Activated T-helper 1 cell treated with anti-CD3 and anti-CD28 coated beads, Interleukin-12 subunit alpha, Interleukin-12 subunit beta, Interleukin-2, Interleukin-4 antibody, amounts not matched to agents 30 ng/mL and 10 ng/mL and 1 ng/mL, durations not matched to agents 14 hours and 24 hours and 36 hours (primary cell): ENCODE data around the gene UBE4B. TPM values are rescaled to one million over a fixed set of nuclear protein-coding genes. Genes with fewer than 3 reads are reported as not detected.
"Not testable (repeated sequence)": the region's sequence is repeated elsewhere in the genome, so short reads cannot be mapped to it uniquely, and the experiment has no call there.

ENCODE experiments used
- DNase-seq: peaks from one replicate; pipeline ENCODE4 v3.0.0; 2021; ENCODE audit warnings: low spot score
- H3K27ac Mint-ChIP-seq: one replicate; pipeline ENCODE4 v1.8.0; 2021; ENCODE audit warnings: mild to moderate bottlenecking, mixed read lengths
- H3K27me3 Mint-ChIP-seq: one replicate; pipeline ENCODE4 v1.8.0; 2022; ENCODE audit warnings: mild to moderate bottlenecking, moderate library complexity, mixed read lengths; ENCODE audit not compliant: insufficient read depth
- H3K36me3 Mint-ChIP-seq: one replicate; pipeline ENCODE4 v1.8.0; 2021; ENCODE audit warnings: low read depth, mixed read lengths
- H3K4me1 Mint-ChIP-seq: one replicate; pipeline ENCODE4 v1.8.0; 2021; ENCODE audit warnings: low read depth, mixed read lengths
- H3K4me3 Mint-ChIP-seq: one replicate; pipeline ENCODE4 v1.8.0; 2021; ENCODE audit warnings: mild to moderate bottlenecking, moderate library complexity, mixed read lengths
- H3K9me3 Mint-ChIP-seq: one replicate; pipeline ENCODE4 v1.8.0; 2021; ENCODE audit warnings: mixed read lengths
- intact Hi-C: fragments of 100-400 bp; cut with micrococcal nuclease; formaldehyde crosslinking; loops from one replicate; pipeline ENCODE4 v1.15.1; 2024
- total RNA-seq: library from RNA; stranded (reverse); gene quantifications from 2 replicates; pipeline ENCODE4 v1.2.3, GENCODE V29; 2022

The UBE4B gene
- total RNA-seq, 1 donor from 2014 or later = 31.3 TPM

DNA sequence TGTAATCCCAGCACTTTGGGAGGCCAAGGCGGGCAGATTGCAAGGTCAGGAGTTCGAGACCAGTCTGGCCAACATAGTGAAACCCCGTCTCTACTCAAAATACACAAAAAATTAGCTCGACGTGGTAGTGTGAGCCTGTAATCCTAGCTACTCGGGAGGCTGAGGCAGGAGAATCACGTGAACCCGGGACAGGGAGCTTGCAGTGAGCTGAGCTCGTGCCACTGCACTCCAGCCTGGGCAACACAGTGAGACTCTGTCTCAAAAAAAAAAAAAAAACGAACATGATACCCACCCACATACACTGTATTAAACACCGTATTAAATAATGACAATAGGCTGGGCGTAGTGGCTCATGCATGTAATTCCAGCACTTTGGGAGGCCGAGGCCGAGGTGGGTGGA is 172.4 kb downstream of the UBE4B start:
- peaks cover 11% of the 10 kb centered on the region for H3K4me1 Mint-ChIP-seq
- H3K36me3 Mint-ChIP-seq = not testable (repeated sequence)

GRCh38 chr1:10207810-10208209 is 175.1 kb downstream of the UBE4B start:
- intact Hi-C loops = no loop called here
- no peak for DNase-seq
- Mint-ChIP-seq H3K27me3 (peaks cover 16% of the 10 kb centered on the region), H3K27ac (no peak overlapping the region), H3K9me3 (no peaks in the 10 kb centered on the region), H3K36me3 (no peaks in the 10 kb centered on the region), H3K4me3 (no peak overlapping the region), H3K4me1 (peaks cover 26% of the 10 kb centered on the region)

More for the DNA sequence above, 172.4 kb downstream of the UBE4B start:
- H3K27ac Mint-ChIP-seq, DNase-seq, H3K9me3 Mint-ChIP-seq, intact Hi-C loops, H3K4me3 Mint-ChIP-seq: not testable (repeated sequence)
- peaks cover 13% of the 10 kb centered on the region for H3K27me3 Mint-ChIP-seq

GRCh38 chr1:10208537-10208936 is 175.8 kb downstream of the UBE4B start:
- intact Hi-C loops = no loop called here
- no peak for DNase-seq
- H3K4me1 Mint-ChIP-seq = peaks cover 30% of the 10 kb centered on the region
- peak overlapping the region; percentile 47 for H3K4me3 Mint-ChIP-seq
- no peak overlapping the region for H3K27ac Mint-ChIP-seq
- H3K27me3 Mint-ChIP-seq = peaks cover 16% of the 10 kb centered on the region
- no peaks in the 10 kb centered on the region for H3K9me3 Mint-ChIP-seq
- no peaks in the 10 kb centered on the region for H3K36me3 Mint-ChIP-seq

- Mint-ChIP-seq H3K4me3 (peak overlapping the region; percentile 92), H3K36me3 (no peaks in the 10 kb centered on the region), H3K27me3 (peaks cover 12% of the 10 kb centered on the region), H3K9me3 (no peaks in the 10 kb centered on the region), H3K27ac (peak overlapping the region; percentile 83), H3K4me1 (peaks cover 35% of the 10 kb centered on the region)
- intact Hi-C loops = no loop called here
- no peak for DNase-seq
These were observed 176.8 kb downstream of the UBE4B start for GRCh38 chr1:10209590-10209904.

DNA sequence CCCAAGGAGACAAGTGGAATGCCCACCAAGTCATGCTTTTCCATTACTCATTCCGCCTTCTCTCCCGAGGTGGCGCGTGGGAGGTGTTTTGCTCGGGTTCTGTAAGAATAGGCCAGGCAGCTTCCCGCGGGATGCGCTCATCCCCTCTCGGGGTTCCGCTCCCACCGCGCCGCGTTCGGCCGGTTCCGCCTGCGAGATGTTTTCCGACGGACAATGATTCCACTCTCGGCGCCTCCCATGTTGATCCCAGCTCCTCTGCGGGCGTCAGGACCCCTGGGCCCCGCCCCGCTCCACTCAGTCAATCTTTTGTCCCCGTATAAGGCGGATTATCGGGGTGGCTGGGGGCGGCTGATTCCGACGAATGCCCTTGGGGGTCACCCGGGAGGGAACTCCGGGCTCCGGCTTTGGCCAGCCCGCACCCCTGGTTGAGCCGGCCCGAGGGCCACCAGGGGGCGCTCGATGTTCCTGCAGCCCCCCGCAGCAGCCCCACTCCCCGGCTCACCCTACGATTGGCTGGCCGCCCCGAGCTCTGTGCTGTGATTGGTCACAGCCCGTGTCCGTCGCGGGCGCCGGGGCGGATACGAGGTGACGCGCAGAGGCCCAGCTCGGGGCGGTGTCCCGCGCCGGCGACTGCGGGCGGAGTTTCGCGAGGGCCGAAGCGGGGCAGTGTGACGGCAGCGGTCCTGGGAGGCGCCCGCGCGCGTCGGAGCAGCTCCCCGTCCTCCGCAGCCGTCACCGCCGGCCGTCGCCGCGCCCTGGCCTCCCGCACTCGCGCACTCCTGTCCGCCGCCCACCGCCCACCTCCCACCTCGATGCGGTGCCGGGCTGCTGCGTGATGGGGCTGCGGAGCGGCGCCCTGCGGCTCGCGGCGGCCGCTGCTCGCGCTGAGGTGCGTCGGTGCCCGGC is 177.4 kb downstream of the UBE4B start, which contains the start of gene KIF1B:
Gene KIF1B (plus strand): TSS at position 666 of the 906 bp plus-strand sequence. CDS start 21,759 bp downstream, outside the sequence.
- intact Hi-C loops = loop anchor here (1.0 to 5.0 kb wide), 11 partner anchors 27 to 583 kb away; partner anchors contain the start of genes CTNNBIP1, PEX14 and UBE4B
- H3K4me1 Mint-ChIP-seq = peaks cover 35% of the 10 kb centered on the region
- H3K36me3 Mint-ChIP-seq = no peaks in the 10 kb centered on the region
- H3K4me3 Mint-ChIP-seq = peak within 1 kb of the TSS; percentile 92
- peak; percentile 97 for DNase-seq
- H3K9me3 Mint-ChIP-seq = no peaks in the 10 kb centered on the region
- H3K27me3 Mint-ChIP-seq = peaks cover 12% of the 10 kb centered on the region
- peak within 1 kb of the TSS; percentile 83 for H3K27ac Mint-ChIP-seq

DNA sequence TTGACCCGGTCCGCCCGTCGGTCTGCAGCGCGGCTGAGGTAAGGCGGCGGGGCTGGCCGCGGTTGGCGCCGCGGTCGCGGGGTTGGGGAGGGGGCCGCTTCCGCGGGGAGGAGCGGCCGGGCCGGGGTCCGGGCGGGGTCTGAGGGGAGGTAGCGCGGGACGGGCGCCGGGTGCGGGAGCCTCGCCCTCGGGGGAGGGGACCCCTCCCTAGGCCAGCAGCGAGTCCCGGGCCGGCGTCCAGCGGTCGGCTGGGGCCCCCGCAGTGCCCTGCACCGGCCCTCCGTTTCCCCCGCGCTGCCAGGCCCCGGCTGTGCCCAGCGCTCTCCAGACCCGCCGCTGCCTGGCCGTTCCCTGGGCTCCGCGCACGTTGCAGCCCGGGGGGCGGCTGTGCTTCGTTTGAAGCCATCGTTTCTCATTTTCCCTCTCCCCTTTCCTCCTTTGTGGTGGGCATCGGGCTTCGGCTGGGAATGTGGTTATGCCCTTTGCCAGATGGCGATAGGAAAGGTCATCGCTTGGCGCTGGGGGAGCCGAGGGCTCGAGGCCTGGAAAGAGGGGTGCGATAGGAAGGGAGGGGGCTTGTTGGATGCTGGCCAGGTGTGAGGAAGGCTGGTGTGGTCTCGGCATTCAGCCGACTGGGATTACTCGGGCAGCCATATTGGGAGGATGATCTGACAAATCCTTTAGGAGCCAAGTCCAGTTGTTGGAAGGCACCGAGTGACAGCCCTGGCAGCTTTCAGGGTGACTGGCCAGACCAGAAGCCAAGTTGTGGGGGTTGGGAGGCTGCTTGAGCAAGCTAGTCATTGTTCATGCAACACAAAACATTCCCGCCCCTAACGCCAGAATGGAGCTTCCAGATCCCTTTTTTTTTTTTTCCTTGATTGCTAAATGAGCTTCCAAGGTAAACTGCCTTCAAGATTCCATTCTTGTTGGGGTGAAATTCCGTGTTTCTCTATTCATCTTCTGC is 178.4 kb downstream of the UBE4B start:
- intact Hi-C loops = loop anchor here (1.0 to 5.0 kb wide), 11 partner anchors 26 to 584 kb away; partner anchors contain the start of genes CTNNBIP1, PEX14 and UBE4B
- Mint-ChIP-seq H3K4me3 (peak overlapping the region; percentile 70), H3K36me3 (no peaks in the 10 kb centered on the region), H3K27ac (peak overlapping the region; percentile 28), H3K27me3 (peaks cover 12% of the 10 kb centered on the region), H3K4me1 (peaks cover 43% of the 10 kb centered on the region), H3K9me3 (no peaks in the 10 kb centered on the region)
- no peak for DNase-seq

DNA sequence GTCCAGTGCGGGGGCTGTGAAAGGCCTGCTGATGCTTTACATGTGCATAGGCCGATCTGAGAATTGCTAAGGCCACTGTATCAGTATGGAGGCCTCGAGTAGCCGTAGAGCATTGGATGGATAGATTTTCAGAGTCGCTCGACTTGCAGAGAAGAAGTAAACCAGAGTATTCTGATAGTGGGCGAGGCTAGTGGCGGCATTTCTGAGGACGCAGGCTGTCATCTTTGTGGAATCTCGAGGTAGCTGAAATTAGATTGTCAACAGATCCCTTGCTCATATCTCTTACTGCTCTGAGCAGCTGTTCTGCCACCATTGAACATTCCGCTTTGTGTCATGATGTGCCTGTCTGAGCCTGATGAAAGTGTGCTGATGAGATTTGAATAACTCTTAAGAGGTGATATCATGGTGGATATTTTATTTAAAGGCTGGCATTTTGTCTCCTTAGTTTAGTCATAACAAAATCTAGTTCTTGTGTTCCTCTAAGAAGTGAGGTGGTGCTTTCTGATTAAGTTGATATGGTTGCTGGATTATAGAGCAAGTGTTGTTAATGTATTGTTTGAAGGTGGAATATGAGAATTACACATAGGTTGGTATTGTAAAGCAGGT is 179.2 kb downstream of the UBE4B start:
- Mint-ChIP-seq H3K27me3 (peaks cover 12% of the 10 kb centered on the region), H3K4me3 (peak overlapping the region; percentile 70), H3K36me3 (peaks cover 2% of the 10 kb centered on the region), H3K4me1 (peaks cover 50% of the 10 kb centered on the region), H3K9me3 (no peaks in the 10 kb centered on the region), H3K27ac (peak overlapping the region; percentile 28)
- intact Hi-C loops = loop anchor here (2.0 to 5.0 kb wide), 4 partner anchors 25 to 263 kb away; partner anchors contain the start of genes PEX14 and UBE4B
- no peak for DNase-seq

- Mint-ChIP-seq H3K4me3 (peak overlapping the region; percentile 70), H3K9me3 (no peaks in the 10 kb centered on the region), H3K36me3 (peaks cover 2% of the 10 kb centered on the region), H3K4me1 (peaks cover 52% of the 10 kb centered on the region), H3K27ac (peak overlapping the region; percentile 28), H3K27me3 (peaks cover 12% of the 10 kb centered on the region)
- intact Hi-C loops = loop anchor here (5.0 kb wide), 1 partner anchor 40 kb away; no protein-coding TSS in a partner anchor
- DNase-seq = no peak
These were observed 179.7 kb downstream of the UBE4B start for GRCh38 chr1:10212476-10212875.

GRCh38 chr1:10213186-10213705 is 180.5 kb downstream of the UBE4B start:
- H3K9me3 Mint-ChIP-seq = no peaks in the 10 kb centered on the region
- H3K4me1 Mint-ChIP-seq = peaks cover 60% of the 10 kb centered on the region
- peak overlapping the region; percentile 1 for H3K4me3 Mint-ChIP-seq
- intact Hi-C loops = loop anchor here (5.0 kb wide), 1 partner anchor 39 kb away; no protein-coding TSS in a partner anchor
- H3K27me3 Mint-ChIP-seq = peaks cover 12% of the 10 kb centered on the region
- H3K36me3 Mint-ChIP-seq = peaks cover 3% of the 10 kb centered on the region
- no peak for DNase-seq
- no peak overlapping the region for H3K27ac Mint-ChIP-seq

- peaks cover 6% of the 10 kb centered on the region for H3K27me3 Mint-ChIP-seq
- no peak for DNase-seq
- H3K27ac Mint-ChIP-seq = peak overlapping the region; percentile 77
- intact Hi-C loops = no loop called here
- H3K9me3 Mint-ChIP-seq = no peaks in the 10 kb centered on the region
- H3K36me3 Mint-ChIP-seq = peaks cover 3% of the 10 kb centered on the region
- H3K4me1 Mint-ChIP-seq = peaks cover 50% of the 10 kb centered on the region
- peak overlapping the region; percentile 68 for H3K4me3 Mint-ChIP-seq
These were observed 183.5 kb downstream of the UBE4B start for GRCh38 chr1:10216090-10216749.

DNA sequence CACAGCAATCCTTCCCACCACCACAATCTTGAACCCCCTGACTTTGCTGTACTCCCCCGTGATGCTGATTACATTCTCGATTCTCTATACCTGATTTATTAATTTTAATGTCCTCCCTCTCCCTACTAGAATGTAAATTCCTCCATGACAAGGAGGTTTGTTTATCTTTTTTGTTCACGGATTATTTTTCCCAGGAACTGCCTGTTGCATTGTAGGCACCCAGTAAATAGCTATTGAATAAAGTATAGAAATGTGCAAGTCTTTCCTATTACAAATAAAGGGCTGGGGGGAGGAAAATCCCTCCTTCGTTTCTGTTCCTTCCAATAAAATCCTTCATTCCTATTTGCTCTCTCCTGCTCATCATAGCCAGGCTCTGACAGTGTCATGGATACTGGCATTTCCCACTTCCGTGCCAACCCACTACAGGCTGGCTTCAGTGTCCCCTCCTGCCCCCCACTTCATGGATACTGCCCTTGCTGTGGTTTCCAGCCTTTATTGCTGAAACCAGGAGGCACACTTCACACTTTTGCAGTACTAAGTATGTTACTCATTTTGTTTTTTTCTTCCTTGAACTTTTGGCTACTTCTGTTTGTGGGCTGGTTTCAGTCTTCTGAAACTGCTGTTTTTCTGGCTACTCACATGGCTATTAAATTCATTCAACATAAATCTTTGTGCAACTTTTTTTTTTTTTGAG is 185.1 kb downstream of the UBE4B start:
- Mint-ChIP-seq H3K4me1 (peaks cover 36% of the 10 kb centered on the region), H3K36me3 (peaks cover 3% of the 10 kb centered on the region), H3K9me3 (no peaks in the 10 kb centered on the region), H3K4me3 (no peak overlapping the region), H3K27ac (peak overlapping the region; percentile 53), H3K27me3 (no peaks in the 10 kb centered on the region)
- intact Hi-C loops = no loop called here
- no peak for DNase-seq
